ENCODE measurements around the gene TACR2.

- no peak for TF ChIP-seq POLR2A (IDR thresholded peaks at IDR 0.05)
- TF ChIP-seq EP300 (IDR thresholded peaks at IDR 0.05): no peak
Observed at GRCh38 chr10:69363666-69364065, 53.1 kb downstream of the TACR2 start.
